IMR-90 (cell line): ENCODE results near the gene TRAPPC8.

ENCODE experiments used
- CEBPB ChIP-seq: IDR thresholded peaks from 2 replicates; pipeline ENCODE4 v1.6.1; 2012; ENCODE audit warnings: low read depth, low read length, improper control_type of control experiment
- MAFK ChIP-seq: IDR thresholded peaks from 2 replicates; pipeline ENCODE4 v1.6.1; 2012; ENCODE audit warnings: low read depth, low read length, improper control_type of control experiment
- POLR2A ChIP-seq: IDR thresholded peaks from 2 replicates; pipeline ENCODE4 v1.6.1; 2012; ENCODE audit warnings: mild to moderate bottlenecking, low read depth, low read length
- RFX5 ChIP-seq: IDR thresholded peaks from 2 replicates; pipeline ENCODE4 v1.8.0; 2012; ENCODE audit warnings: low read depth, mild to moderate bottlenecking, low read length, moderate library complexity
- TF ChIP-seq, protein P1 (sequence below): conservative IDR thresholded peaks from 2 replicates; pipeline ENCODE4 v1.5.1; 2012; ENCODE audit warnings: mild to moderate bottlenecking, low read depth, low read length, improper control_type of control experiment
- TF ChIP-seq, protein P2 (sequence below): fragments of 150-350 bp; IDR thresholded peaks from 2 replicates; pipeline ENCODE4 v1.6.1; 2016; ENCODE audit warnings: low read depth, mild to moderate bottlenecking, low read length, moderate library complexity, borderline replicate concordance

DNA sequence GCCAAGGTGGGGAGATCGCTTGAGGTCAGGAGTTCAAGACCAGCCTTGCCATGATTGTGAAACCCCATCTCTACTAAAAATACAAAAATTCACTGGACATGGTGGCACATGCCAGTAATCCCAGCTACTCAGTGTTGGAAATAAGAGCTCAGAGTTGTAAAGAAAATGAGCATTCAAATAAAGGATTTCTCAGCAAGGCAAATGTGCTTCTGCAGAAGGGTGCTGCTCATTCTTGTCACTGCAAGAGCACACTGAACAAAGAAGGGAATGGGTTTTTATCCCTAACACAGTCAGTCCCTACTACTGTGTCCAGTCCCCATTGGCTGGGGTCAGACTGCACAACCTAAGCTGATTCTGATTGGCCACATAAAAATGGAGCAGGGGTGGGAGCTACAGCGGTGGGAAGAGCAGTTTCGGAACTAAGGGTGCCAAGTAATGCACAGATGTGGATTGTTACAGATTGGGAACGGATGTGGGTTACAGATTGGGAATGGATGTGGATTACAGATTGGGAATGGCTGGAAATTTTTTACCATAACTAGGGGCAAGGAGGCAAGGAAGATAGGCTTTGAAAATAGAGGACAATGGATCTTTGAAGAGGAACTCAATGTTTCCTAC, 31.1 kb upstream of the TRAPPC8 start:
- TF ChIP-seq, protein P1, sequence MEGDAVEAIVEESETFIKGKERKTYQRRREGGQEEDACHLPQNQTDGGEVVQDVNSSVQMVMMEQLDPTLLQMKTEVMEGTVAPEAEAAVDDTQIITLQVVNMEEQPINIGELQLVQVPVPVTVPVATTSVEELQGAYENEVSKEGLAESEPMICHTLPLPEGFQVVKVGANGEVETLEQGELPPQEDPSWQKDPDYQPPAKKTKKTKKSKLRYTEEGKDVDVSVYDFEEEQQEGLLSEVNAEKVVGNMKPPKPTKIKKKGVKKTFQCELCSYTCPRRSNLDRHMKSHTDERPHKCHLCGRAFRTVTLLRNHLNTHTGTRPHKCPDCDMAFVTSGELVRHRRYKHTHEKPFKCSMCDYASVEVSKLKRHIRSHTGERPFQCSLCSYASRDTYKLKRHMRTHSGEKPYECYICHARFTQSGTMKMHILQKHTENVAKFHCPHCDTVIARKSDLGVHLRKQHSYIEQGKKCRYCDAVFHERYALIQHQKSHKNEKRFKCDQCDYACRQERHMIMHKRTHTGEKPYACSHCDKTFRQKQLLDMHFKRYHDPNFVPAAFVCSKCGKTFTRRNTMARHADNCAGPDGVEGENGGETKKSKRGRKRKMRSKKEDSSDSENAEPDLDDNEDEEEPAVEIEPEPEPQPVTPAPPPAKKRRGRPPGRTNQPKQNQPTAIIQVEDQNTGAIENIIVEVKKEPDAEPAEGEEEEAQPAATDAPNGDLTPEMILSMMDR, result no peak
- TF ChIP-seq POLR2A (no peak), MAFK (no peak), CEBPB (no peak), RFX5 (no peak)
- TF ChIP-seq, protein P2, sequence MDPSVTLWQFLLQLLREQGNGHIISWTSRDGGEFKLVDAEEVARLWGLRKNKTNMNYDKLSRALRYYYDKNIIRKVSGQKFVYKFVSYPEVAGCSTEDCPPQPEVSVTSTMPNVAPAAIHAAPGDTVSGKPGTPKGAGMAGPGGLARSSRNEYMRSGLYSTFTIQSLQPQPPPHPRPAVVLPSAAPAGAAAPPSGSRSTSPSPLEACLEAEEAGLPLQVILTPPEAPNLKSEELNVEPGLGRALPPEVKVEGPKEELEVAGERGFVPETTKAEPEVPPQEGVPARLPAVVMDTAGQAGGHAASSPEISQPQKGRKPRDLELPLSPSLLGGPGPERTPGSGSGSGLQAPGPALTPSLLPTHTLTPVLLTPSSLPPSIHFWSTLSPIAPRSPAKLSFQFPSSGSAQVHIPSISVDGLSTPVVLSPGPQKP, result no peak
